HG02840 (cell line): ENCODE data around the gene IGSF9B.

Experiments used
- ATAC-seq: cut with Tn5 transposase; IDR thresholded peaks from one replicate; pipeline ENCODE4 v1.9.1; 2021; ENCODE audit warnings: mild to moderate bottlenecking, moderate library complexity, moderate number of reproducible peaks; ENCODE audit not compliant: unreplicated experiment, low FRiP score

The IGSF9B gene

GRCh38 chr11:133984828-133985227 is 28.1 kb upstream of the IGSF9B start:
- no peak for ATAC-seq

GRCh38 chr11:133983660-133984316 is 27.0 kb upstream of the IGSF9B start:
- no peak for ATAC-seq

DNA sequence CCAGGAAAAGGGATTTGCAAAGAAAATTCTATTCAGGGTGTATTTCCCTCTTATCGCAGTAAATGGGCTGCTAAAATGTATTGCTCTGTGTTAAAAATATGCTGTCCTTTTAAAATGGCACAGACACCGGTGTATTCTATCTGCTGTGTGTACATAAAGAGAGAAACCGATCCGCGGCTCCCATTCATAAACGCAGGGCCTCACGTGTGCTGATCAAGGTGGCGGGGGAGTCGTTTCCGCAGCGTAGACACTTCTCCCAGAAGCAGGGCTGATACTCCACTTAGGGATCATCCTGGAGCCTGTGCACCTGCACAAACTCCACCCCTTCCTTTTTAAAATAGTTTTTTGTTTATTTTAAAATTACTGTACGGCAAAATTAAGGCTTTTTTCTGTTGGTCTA is 26.1 kb upstream of the IGSF9B start:
- no peak for ATAC-seq

DNA sequence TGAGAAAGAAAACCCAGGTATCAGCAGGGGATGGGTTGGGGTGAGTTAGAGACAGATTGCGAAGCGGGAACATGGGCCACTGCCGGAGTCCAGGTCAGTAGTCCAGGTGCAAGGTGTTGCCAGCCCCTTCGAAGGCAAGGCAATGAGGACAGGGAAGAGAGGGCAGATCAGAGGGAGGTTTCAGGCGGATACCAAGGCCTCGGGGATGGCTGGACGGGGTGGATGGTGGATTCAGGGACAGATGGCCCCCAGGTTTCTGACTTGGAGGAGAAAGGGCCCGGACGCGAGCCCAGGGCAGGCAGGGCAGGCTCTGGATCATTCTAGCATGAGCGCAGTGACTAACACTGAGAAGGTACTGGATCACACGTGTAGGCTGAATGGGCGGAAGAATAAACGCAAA is 25.4 kb upstream of the IGSF9B start:
- ATAC-seq, result no peak

- no peak for ATAC-seq
Observed at GRCh38 chr11:133981156-133981555, 24.4 kb upstream of the IGSF9B start.

GRCh38 chr11:133980665-133981064 is 23.9 kb upstream of the IGSF9B start:
- ATAC-seq, result no peak

DNA sequence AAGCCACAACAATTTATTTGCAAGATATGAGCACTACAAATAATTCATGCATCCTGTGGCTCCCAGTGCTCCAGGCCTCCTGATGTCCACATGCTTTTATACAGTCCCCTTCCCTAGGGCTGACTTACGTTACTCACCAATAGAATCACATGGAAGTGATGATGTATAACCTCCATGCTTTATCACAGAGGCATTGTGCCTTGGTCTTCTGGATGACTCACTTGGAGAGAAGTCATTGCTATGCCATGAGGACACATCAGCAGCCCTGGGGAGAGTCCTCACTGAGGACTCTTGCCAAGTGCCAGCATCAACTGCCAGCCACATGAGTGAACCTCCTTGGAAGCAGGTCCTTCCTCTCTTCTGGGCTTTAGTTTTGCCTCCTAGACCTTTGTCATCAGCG is 22.0 kb upstream of the IGSF9B start:
- ATAC-seq, result no peak

- no peak for ATAC-seq
Observed at GRCh38 chr11:133977067-133977677, 20.4 kb upstream of the IGSF9B start.

DNA sequence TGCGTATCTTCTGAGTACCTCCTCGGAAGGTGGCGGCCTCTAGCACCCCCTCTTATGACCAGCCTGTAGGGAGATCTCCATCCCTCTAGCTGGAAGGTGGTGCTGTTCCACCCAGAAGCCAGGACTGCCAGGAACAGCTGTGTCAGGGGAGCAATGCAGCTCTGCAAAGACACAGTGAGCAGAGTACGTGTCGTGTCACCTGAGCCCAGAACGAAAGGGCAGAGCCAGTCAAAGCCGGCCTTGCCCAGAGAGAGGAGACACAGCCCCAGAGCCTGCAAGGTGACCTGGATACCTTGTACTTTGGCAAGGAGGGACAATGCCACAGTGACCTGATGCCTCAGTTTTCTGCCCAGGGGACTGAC is 18.7 kb upstream of the IGSF9B start:
- ATAC-seq, result no peak

DNA sequence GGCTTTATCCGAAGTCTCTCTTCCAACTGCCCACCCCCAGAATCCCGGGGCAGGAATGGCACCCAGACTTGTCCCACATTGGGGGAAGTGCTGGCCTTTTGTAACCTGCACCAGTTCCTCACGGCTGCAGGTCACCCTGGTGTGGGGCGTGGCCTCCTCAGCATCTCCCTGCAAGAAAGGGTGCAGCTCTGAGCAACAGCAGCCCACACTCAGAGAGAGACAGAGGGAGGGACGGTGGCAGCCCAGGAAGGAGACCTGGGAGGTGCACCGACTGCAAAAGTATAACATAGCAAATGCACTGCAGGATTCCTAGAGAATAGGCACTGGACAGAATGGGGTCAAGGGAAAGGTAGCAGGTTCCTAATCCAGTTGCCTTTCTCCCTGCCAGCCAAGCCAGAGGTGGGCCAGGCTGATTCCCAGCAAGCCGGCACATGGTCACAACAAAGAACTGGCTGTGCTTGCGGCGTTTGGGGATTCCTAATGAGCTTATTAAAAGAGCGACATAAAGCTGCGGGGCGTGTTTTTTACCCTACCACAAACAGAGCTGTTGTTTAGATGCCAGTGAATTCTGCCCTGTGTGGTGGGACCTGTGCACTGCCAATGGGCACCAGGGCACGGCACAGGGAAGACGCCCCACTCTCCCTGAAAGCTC is 18.2 kb upstream of the IGSF9B start:
- ATAC-seq, result no peak

DNA sequence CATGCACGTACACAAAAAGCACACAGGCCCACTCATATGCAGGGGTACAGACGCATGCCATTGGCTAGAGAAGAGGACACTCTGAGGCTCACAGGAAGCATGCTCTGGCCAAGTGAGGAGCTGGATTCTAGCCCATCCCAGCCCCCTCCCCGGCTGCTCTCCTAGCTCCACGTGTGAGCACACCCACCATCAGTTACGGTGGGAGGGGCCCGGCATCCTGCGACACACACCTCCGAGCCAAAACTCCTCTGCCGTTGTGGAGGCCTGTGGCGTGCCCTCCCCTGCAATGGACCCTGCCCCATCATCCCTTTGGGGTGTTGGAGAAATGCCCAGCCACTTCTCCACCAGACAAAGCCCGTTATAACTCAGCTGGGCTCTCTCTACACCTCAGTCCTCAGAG is 15.1 kb upstream of the IGSF9B start:
- no peak for ATAC-seq

GRCh38 chr11:133969112-133969511 is 12.3 kb upstream of the IGSF9B start:
- no peak for ATAC-seq

GRCh38 chr11:133968300-133968699 is 11.5 kb upstream of the IGSF9B start:
- no peak for ATAC-seq

GRCh38 chr11:133967599-133968238 is 11.0 kb upstream of the IGSF9B start:
- no peak for ATAC-seq

GRCh38 chr11:133966921-133967598 is 10.3 kb upstream of the IGSF9B start:
- no peak for ATAC-seq

GRCh38 chr11:133966172-133966651 is 9.4 kb upstream of the IGSF9B start:
- ATAC-seq, result no peak

DNA sequence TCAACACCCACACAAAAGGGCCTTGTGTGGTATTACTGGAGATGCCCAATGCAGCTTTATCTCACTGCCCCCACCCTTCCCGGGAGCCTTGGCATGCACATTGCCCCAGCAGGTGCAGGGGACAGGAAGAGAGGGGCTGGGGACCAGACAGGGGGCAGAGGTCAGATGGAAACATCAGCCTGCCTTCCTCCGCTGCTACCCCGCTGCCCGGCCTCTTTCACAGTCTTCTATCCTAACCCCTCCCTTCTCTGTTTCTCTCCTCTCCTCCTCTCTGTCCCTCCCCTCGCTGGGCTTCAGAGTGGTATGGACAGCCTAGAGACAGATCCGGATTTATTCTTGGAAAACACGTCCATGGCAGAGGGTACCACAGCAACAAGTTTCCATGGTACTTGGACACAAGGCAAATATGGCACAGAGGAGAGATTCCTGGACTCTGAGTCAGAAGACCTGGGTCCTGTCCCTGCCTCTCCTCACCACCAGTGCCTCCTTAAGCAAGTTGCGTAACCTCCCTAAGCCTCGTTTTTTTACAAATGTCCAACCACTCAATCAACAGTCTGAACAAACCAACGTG is 8.3 kb upstream of the IGSF9B start:
- ATAC-seq, result no peak

DNA sequence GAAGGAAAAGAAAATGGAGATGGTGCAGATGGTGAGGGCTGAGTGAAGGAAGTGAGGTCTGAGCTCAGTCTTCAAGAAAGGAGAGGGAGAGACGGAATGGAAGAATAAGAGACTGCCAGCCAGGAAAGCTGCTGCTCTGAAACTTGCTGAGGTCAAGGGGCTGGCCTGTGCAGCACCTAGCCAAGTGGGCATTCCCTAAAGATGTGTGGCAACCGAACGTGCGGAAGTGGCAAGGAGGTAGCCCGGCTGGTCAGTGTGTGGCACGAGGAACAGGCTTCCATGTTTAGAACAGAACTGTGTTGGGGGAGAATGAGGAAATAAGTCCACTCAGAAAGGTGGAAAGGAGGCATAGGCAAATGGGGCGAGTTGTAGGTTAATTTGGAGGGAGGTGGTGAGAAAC is 7.6 kb upstream of the IGSF9B start:
- no peak for ATAC-seq

DNA sequence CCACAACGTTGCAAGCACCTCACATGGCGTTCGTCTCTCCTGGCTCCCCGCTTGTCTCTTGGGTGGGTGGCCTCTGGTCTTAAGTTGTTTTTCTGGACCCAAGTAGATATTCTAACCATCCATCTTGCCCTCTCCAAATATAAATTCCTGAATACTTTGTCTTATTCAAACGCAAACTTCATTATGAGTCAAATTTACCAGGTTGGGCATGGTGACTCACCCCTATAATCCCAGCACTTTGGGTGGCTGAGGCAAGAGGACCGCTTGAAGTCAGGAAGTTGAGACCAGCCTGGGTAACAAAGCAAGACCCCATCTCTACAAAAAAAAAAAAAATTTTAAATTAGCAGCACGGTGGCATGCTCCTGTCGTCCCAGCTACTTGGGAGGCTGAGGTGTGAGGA is 5.1 kb upstream of the IGSF9B start:
- ATAC-seq, result no peak

DNA sequence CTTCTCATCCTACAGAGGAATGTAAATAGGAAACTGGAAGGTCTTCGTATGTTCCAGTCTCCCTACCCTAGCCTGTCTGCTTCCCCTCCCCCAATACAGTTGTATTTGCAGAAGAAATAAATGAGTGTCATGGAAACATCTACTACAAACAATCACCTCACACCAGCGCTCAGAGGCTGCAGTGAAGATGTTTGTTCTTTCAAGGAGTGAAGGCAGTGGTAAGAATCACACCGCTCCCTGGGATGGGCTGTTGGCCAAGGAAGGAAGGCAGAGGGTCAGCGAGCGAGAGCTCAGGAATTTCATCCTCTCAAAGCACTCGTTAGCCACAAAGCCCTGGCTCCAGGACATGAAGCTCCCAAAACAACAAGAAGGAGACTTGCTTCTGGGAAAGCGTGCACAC is 1.1 kb upstream of the IGSF9B start:
- ATAC-seq, result no peak
